ENCODE measurements around the gene TOX2.

The TOX2 gene

GRCh38 chr20:44004306-44004915 lies 89.8 kb downstream of the TOX2 start:
- FAIRE-seq, result no peak

DNA sequence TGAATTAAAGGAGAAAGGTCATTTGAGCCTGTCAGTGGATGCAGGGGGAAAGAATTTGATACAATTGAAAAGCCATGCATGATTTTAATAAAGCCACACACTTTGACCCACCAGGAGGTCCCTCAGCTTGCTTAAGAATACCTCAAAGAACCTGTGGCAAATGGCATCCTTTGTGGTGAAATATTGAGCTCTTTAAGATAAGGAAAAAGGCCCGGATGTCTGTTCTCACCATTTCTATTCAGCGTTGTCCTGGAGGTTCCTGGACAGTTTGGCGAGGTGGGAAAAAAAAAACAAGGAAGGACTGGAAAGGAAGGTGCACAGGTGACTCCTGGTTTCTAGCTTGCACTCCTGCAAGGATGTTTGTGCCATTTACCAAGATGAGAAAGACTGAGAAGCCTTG lies 91.0 kb downstream of the TOX2 start:
- no peak for FAIRE-seq

DNA sequence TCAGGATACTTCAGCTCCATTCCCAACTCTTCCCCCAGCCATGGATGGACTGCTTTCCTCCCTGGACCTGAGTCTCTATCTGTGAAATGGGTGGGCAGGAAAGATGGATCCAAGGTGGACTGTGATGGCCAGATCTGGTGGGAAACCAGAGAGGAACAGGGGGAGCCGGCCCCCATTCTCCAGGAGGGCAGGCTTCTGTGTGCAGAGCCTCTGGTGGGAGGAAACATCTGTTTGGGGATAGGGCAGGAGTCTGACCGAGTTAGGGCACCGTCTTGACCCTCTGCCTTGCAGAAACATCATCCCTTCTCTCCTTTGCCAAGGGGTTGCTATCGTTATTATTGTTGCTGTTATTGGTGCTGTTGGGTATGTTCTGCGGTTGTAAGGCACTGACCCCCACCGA lies 91.5 kb downstream of the TOX2 start:
- FAIRE-seq, result no peak

GRCh38 chr20:44006578-44006977 lies 91.9 kb downstream of the TOX2 start:
- FAIRE-seq, result no peak

DNA sequence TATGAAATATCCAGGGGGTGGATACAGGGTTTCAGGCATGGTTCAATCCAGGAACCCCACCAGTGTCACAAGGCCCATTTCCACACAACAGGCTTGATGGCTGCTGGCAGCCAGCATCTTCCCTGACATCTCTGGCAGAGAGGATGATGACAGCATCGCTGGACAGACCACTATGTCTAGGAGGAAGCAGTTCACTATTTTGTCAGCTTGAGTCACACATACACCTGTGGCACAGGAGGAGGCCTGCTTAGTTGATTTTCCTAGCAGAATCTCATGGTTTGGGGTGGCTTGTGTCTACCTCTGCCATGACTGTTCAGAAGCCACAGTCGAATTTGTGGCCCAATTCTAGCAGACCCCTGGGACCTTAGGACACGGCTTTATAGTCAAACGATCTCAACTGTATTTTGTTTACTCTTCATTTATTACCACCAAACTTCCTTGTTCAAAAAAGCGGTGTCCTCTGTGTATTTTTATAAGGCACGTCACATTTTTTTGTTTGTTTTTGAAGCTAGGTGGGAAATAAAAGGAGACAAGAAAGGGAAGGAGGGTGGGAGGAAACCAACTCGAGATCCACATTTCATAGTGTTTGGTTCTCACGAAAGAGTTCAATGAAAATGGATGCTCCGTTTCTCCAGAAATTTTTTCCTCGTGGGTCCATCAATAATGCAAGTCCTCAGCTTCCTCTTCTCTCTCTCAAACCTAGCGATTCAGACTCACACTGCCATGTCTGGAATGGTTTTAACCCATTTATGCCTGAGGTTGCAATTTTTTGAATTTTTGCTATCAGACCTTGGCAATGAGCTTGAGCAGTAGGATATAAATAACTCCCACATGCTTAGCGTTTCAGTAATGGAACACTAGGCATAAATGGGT lies 94.4 kb downstream of the TOX2 start:
- no peak for FAIRE-seq

- no peak for FAIRE-seq
Observed at GRCh38 chr20:44009679-44009992, 95.0 kb downstream of the TOX2 start.

DNA sequence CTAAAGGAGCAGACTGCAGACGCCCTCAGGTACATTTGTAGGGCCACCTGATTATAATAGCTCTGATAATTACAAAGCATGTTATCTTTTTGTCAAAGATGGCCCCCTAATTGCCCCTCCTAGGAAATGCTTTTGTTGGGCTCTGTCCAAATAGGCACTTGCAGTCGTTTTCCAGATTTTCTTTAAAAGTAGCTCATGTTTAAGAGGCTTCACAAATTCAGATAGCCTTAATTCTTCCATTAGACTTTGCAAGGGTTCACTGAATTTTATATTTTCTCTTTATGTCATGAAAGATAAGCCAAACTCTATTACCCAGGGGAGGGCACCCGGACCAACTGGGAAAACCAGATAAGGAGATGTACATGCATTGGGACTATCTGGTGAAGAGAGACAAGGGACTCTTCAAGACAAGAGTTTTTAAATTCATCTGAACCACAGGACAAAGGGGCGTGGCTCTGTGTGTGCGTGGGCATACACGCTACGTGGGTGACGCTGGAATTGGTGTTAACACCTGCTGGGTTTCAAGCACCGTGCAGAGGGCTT lies 95.6 kb downstream of the TOX2 start:
- no peak for FAIRE-seq

- FAIRE-seq, result no peak
Observed at GRCh38 chr20:44011251-44011940, 96.7 kb downstream of the TOX2 start.

GRCh38 chr20:44012466-44013226 lies 98.0 kb downstream of the TOX2 start:
- FAIRE-seq, result no peak

DNA sequence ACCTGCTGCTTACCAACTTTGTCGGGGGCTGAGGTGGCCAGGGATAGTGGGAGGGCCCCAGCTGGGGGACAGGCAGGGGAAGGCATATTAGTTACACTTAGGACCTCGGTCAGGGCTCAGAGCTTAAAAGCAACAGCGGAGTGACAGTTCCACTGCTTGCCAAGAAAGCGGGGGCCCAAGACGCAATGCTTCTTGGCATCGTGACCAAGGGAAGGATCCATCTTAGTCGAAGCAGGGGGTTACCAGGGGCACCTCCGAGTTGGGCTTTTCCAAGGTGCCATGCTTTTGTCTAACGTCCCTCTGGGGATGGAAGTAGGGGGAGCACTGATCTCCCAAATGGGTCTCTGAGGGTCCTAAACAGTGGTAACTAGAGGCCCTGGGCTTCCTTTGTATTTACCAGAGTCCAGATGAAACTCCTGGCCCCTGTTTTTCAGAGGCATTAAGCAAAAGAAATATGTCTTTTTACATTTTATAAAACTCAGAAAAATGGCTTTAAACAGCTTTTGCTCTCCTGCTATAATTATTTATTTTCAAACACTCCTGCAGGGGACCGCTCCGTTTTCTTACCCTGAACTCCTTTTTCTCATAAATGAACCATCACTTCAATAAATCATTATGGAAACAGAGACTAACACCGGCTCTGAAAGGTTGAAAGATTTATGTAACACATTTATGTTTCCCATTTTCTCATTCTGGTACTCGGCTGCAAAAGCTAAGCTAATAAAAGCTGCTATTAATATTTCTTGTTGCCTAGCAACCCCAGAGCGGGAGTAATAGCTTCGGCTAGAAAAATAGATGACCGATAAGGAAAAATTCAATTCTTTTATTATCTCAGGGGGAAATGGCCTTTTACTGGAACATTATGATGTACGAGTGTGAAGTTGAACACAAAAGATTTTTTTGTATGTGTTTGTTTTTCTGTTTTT lies 100.4 kb downstream of the TOX2 start:
- FAIRE-seq, result no peak

DNA sequence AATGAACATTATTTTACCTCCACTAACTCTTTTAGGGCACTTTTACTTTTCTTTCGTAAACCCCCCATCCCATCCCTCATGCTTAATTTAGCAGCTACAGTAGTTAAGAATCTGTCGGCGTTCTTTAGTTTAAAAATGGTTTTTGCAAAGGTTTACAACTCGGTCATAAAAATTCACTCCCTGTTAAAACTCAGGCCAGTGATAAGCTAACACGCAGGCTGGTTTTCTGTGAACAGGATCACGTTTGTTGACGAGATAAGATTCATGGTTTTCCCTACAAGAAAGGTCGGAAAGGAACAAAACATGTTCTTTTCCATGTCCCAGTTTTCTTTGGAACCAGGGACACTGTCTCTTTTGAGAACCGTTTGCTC lies 101.1 kb downstream of the TOX2 start:
- FAIRE-seq, result no peak

GRCh38 chr20:44016525-44016924 lies 101.9 kb downstream of the TOX2 start:
- no peak for FAIRE-seq

DNA sequence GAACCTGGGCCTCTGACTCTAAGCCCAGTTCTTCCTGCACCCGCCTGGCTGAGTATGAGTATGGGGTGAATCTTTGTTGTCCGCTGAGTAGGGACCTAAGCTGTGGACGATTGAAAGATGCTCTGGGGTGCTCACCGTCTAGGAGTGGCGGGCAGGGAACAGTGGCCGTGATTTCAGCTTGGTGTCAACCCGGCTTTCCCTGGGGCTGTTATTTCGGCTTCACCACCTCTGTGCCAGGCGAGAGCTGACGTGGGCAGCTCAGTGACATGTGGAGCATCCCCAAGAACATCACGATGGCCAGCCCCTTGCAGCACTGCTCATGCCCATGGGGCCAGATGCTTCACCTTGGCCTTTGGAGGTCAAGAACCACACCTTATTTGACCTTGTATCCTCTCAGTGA lies 102.6 kb downstream of the TOX2 start:
- no peak for FAIRE-seq

GRCh38 chr20:44017905-44018258 lies 103.2 kb downstream of the TOX2 start:
- FAIRE-seq, result no peak

- no peak for FAIRE-seq
Observed at GRCh38 chr20:44018259-44018941, 103.7 kb downstream of the TOX2 start.

DNA sequence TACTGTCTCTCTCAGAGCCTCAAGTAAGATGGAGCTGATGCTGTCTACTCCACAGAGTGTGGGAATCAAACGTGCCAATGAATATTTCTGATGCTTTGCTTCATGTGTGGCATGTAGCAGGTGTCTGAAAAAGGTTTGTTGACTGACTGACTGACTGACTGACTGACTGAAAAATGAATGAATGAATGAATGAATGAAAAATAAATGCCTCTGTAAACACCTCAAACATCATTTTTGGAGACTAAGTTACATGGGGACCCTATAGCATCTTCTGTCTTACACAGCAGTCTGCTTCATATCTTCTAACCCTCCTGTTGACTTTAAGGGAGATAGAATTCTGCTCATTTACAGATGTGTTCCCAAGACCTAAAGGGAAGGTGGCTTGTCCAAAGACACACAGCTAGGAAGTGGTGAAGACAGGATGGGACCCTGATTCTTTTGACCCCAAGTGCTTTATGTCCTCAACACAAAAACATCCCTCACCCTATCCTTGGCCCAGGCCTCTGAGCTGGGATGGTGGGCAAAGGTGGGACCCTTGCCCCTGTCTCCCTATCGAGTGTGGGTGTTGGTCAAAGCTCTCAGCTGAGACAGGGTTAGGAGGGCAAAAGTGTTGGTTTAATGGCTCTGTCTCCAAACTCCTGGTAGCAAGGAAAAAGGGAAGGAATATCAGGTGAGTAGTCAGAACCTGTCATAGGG lies 104.4 kb downstream of the TOX2 start:
- no peak for FAIRE-seq

GRCh38 chr20:44019638-44020335 lies 105.1 kb downstream of the TOX2 start:
- FAIRE-seq, result no peak

DNA sequence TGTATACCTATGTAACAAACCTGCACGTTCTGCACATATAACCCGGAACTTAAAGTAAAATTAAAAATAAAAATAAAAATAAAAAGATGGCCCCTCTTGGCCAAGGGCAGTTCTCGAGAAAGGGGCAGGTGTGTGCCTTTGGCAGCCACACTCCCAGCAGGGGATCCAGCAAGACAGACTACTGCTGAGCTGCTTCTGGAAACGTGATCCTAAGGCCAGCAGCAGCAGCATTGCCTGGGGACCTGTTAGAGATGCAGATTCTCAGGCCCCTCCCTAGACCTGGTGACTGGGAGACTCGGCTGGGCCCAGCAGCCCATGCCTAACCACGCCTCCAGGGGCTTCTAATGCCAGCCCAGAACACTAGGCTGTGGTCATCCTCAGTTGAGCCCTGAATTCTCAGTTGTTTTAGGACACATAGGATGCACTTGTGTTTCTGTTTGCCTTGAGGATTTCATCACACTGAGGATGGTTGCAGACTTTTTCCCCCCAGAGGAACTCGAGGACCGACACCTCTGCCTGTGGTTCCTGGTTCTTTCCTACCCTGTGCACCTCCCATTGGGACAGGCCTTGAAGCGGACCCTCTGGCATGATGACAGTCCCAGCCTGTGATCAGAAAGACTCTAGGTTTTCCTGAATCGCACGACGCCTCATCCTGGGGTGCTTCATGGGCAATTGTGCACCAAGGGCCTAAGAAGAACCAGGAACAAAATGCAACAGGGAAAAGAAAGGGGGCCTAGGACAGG lies 105.9 kb downstream of the TOX2 start:
- FAIRE-seq, result no peak

DNA sequence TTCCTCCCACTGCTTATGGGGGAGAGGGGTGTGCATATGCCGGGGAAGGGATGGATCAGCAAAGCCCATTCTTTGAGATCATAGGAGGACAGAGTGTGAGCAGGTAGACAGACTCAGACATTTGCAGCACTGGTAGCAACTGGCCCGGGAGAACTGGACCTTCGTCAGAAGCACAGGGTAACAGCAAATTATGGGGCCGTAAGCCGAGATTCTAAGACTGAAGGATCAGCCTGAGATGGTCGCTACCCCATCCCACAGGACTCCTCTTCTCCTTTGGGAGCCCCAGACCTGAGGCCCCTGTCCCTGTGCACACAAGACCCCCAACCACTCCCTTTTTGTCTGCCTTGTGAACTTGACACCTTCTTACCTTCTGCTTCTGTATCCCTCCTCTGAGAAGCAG lies 106.5 kb downstream of the TOX2 start:
- FAIRE-seq, result no peak

Data from TTC549 (cell line).